HepG2 (cell line): Measurements from ENCODE around the gene TMEM240. TPM values are rescaled to one million over a fixed set of nuclear protein-coding genes. Genes with fewer than 3 reads are reported as not detected.

ENCODE experiments used
- ARNT2 ChIP-seq: sonication (generic); formaldehyde crosslinking; IDR thresholded peaks from 2 replicates; pipeline ENCODE4 v1.8.0; 2022; ENCODE audit warnings: mild to moderate bottlenecking, low read depth, missing genetic modification reagents, moderate library complexity
- CREBL2 ChIP-seq: sonication (generic); formaldehyde crosslinking; IDR thresholded peaks from 2 replicates; pipeline ENCODE4 v1.8.1; 2023; ENCODE audit warnings: missing genetic modification reagents, mild to moderate bottlenecking, borderline replicate concordance
- CSRNP1 ChIP-seq: sonication (generic); formaldehyde crosslinking; IDR thresholded peaks from 2 replicates; pipeline ENCODE4 v1.8.1; 2023; ENCODE audit warnings: mild to moderate bottlenecking, missing genetic modification reagents
- FOXK2 ChIP-seq: fragments of 450-650 bp; IDR thresholded peaks from 2 replicates; pipeline ENCODE4 v1.6.1; 2016
- FOXO4 ChIP-seq: sonication (generic); formaldehyde crosslinking; conservative IDR thresholded peaks from 2 replicates; pipeline ENCODE4 v1.8.1; 2023; ENCODE audit warnings: missing genetic modification reagents
- GFI1 ChIP-seq: sonication (generic); formaldehyde crosslinking; IDR thresholded peaks from 2 replicates; pipeline ENCODE4 v1.5.0; 2020; ENCODE audit warnings: missing genetic modification reagents, mild to moderate bottlenecking, borderline replicate concordance
- HOXD1 ChIP-seq: sonication (generic); formaldehyde crosslinking; IDR thresholded peaks from 2 replicates; pipeline ENCODE4 v1.5.0; 2020; ENCODE audit warnings: missing genetic modification reagents
- MAFF ChIP-seq: IDR thresholded peaks from 2 replicates; pipeline ENCODE4 v1.6.1; 2011; ENCODE audit warnings: low read depth, low read length, improper control_type of control experiment
- MEIS1 ChIP-seq: sonication (generic); formaldehyde crosslinking; IDR thresholded peaks from 2 replicates; pipeline ENCODE4 v1.9.0; 2021; ENCODE audit warnings: mild to moderate bottlenecking, missing genetic modification reagents, moderate library complexity, borderline replicate concordance
- MIXL1 ChIP-seq: IDR thresholded peaks from 2 replicates; pipeline ENCODE4 v1.6.1; 2016
- PPARG ChIP-seq: conservative IDR thresholded peaks from 2 replicates; pipeline ENCODE4 v1.6.1; 2016; ENCODE audit warnings: missing biosample characterization, missing genetic modification reagents
- TAF1 ChIP-seq: sonication (generic); formaldehyde crosslinking; IDR thresholded peaks from 2 replicates; pipeline ENCODE4 v1.4.0; 2020; ENCODE audit warnings: missing genetic modification reagents
- ZBTB21 ChIP-seq: sonication (generic); formaldehyde crosslinking; IDR thresholded peaks from 2 replicates; pipeline ENCODE4 v1.4.0; 2020; ENCODE audit warnings: missing genetic modification reagents
- ZKSCAN5 ChIP-seq: sonication (generic); formaldehyde crosslinking; IDR thresholded peaks from 2 replicates; pipeline ENCODE4 v1.5.1; 2020; ENCODE audit warnings: mild to moderate bottlenecking, missing genetic modification reagents
- ZNF12 ChIP-seq: sonication (generic); formaldehyde crosslinking; IDR thresholded peaks from 2 replicates; pipeline ENCODE4 v1.5.0; 2020; ENCODE audit warnings: missing genetic modification reagents
- ZNF205 ChIP-seq: IDR thresholded peaks from 2 replicates; pipeline ENCODE4 v1.6.1; 2018; ENCODE audit warnings: missing biosample characterization, missing genetic modification reagents
- ZNF383 ChIP-seq: sonication (generic); formaldehyde crosslinking; IDR thresholded peaks from 2 replicates; pipeline ENCODE4 v1.4.0; 2020; ENCODE audit warnings: missing genetic modification reagents, mild to moderate bottlenecking, borderline replicate concordance
- ZNF484 ChIP-seq: sonication (generic); formaldehyde crosslinking; IDR thresholded peaks from 2 replicates; pipeline ENCODE4 v1.5.1; 2020; ENCODE audit warnings: mild to moderate bottlenecking, low read depth, missing genetic modification reagents, borderline replicate concordance
- ZNF546 ChIP-seq: sonication (generic); formaldehyde crosslinking; conservative IDR thresholded peaks from 2 replicates; pipeline ENCODE4 v1.8.1; 2023; ENCODE audit warnings: mild to moderate bottlenecking, missing genetic modification reagents
- ZNF550 ChIP-seq: sonication (generic); formaldehyde crosslinking; IDR thresholded peaks from 2 replicates; pipeline ENCODE4 v1.4.0; 2020; ENCODE audit warnings: mild to moderate bottlenecking, missing genetic modification reagents, borderline replicate concordance
- ZNF777 ChIP-seq: sonication (generic); formaldehyde crosslinking; IDR thresholded peaks from 2 replicates; pipeline ENCODE4 v1.4.0; 2020; ENCODE audit warnings: missing genetic modification reagents
- ZUFSP ChIP-seq: sonication (generic); formaldehyde crosslinking; IDR thresholded peaks from 2 replicates; pipeline ENCODE4 v1.9.0; 2021; ENCODE audit warnings: missing genetic modification reagents, mild to moderate bottlenecking, borderline replicate concordance
- polyA plus RNA-seq, 8 experiments: library from polyadenylated mRNA; depleted of rRNA in 3 of 8; stranded (reverse) in 7 of 8; unstranded in 1 of 8; fragments of >200 nt; fragmentation: Illumina TruSeq in 4 of 8; extraction: Trizol in 4 of 8; gene quantifications; 2 replicates each; pipeline versions ENCODE4 v1.2.1 to v1.2.3, GENCODE V29; 2011 to 2016; ENCODE audit warnings: low read depth in 4 of 8, missing spikeins in 1 of 8, mixed read lengths in 1 of 8; ENCODE audit not compliant: insufficient read depth in 1 of 8
- total RNA-seq, 5 experiments: library from RNA; depleted of rRNA; stranded (reverse); fragments of >200 nt; fragmentation: Illumina TruSeq; extraction: Trizol; gene quantifications; 2 replicates each; pipeline ENCODE4 v1.2.3, GENCODE V29; 2016; ENCODE audit warnings: low read depth in 1 of 5

TMEM240 gene
- total and polyA plus RNA-seq, 2 of the 13 experiments (the other 11 are each of a cell fraction or from before 2014, with no cell fraction given), result 0.17 TPM; not detected in 1

- TF ChIP-seq MIXL1 (CRISPR knock-in tag), result 0 out of 2 replicates have a peak, but pooled peaks have one; percentile 4
- TF ChIP-seq MAFF, result no peak
- peak; percentile 45; the same call in 1 of the 2 replicates for TF ChIP-seq ZNF777
- 0 out of 2 replicates have a peak, but pooled peaks have one; percentile 24 for TF ChIP-seq HOXD1 (CRISPR knock-in tag)
- TF ChIP-seq ZUFSP, result no peak
- TF ChIP-seq ARNT2 (CRISPR knock-in tag), result 0 out of 2 replicates have a peak, but pooled peaks have one; percentile 18
- no peak for TF ChIP-seq ZNF12
- TF ChIP-seq CREBL2 (CRISPR knock-in tag), result no peak
- 0 out of 2 replicates have a peak, but pooled peaks have one; percentile 35 for TF ChIP-seq ZNF550 (CRISPR knock-in tag)
- 0 out of 2 replicates have a peak, but pooled peaks have one; percentile 45 for TF ChIP-seq CSRNP1 (CRISPR knock-in tag)
- peak; percentile 86 for TF ChIP-seq TAF1 (CRISPR knock-in tag)
- peak; percentile 99 for TF ChIP-seq ZBTB21 (CRISPR knock-in tag)
- TF ChIP-seq ZNF546 (CRISPR knock-in tag), result 0 out of 2 replicates have a peak, but pooled peaks have one; percentile 17
- peak; percentile 73; the same call in 1 of the 2 replicates for TF ChIP-seq FOXK2
- 0 out of 2 replicates have a peak, but pooled peaks have one; percentile 7 for TF ChIP-seq GFI1 (CRISPR knock-in tag)
- TF ChIP-seq ZNF484 (CRISPR knock-in tag), result no peak
- TF ChIP-seq ZKSCAN5 (CRISPR knock-in tag), result no peak
- no peak for TF ChIP-seq FOXO4 (CRISPR knock-in tag)
- no peak for TF ChIP-seq MEIS1 (CRISPR knock-in tag)
- 0 out of 2 replicates have a peak, but pooled peaks have one; percentile 61 for TF ChIP-seq ZNF205 (CRISPR knock-in tag)
- no peak for TF ChIP-seq ZNF383
- peak; percentile 33; the same call in 1 of the 2 replicates for TF ChIP-seq PPARG (CRISPR knock-in tag)
Observed at GRCh38 chr1:1574721-1575537, 34.5 kb upstream of the TMEM240 start, which contains the start of gene SSU72 (continued).
